Endodermal cell (in vitro differentiated cells): ENCODE measurements around the gene FAM193A. TPM values are rescaled to one million over a fixed set of nuclear protein-coding genes. Genes with fewer than 3 reads are reported as not detected.
A peak's percentile ranks its signal among the peaks of the same experiment; 100 is the strongest.

Source experiments
- DNase-seq: peaks from one replicate; pipeline ENCODE4 v3.0.0-alpha.2; 2017
- H3K27ac ChIP-seq: 2 replicates; pipeline ENCODE4 v1.5.1; 2013; ENCODE audit warnings: mild to moderate bottlenecking, low read depth, low read length, moderate library complexity
- H3K27me3 ChIP-seq: 2 replicates; pipeline ENCODE4 v1.6.1; 2013; ENCODE audit warnings: mild to moderate bottlenecking, low read length, moderate library complexity; ENCODE audit not compliant: insufficient read depth, control insufficient read depth, poor library complexity, severe bottlenecking
- H3K36me3 ChIP-seq: 2 replicates; pipeline ENCODE4 v1.7.0; 2013; ENCODE audit warnings: mild to moderate bottlenecking, low read length, moderate library complexity; ENCODE audit not compliant: control insufficient read depth, insufficient read depth
- H3K4me1 ChIP-seq: one replicate; pipeline ENCODE4 v1.7.0; 2013; ENCODE audit warnings: low read length; ENCODE audit not compliant: control insufficient read depth, insufficient read depth
- H3K4me3 ChIP-seq: 2 replicates; pipeline ENCODE4 v1.5.1; 2013; ENCODE audit warnings: mild to moderate bottlenecking, low read length, moderate library complexity
- H3K9ac ChIP-seq: 2 replicates; pipeline ENCODE4 v1.6.1; 2013; ENCODE audit warnings: mild to moderate bottlenecking, low read length, moderate library complexity; ENCODE audit not compliant: poor library complexity, severe bottlenecking; ENCODE audit errors: extremely low read depth
- H3K9me3 ChIP-seq: 2 replicates; pipeline ENCODE4 v1.6.1; 2013; ENCODE audit warnings: mild to moderate bottlenecking, low read length, moderate library complexity; ENCODE audit not compliant: control insufficient read depth
- H3K27ac Mint-ChIP-seq: 2 replicates; pipeline ENCODE4 v1.8.0; 2020; ENCODE audit warnings: mixed read lengths
- H3K27me3 Mint-ChIP-seq: 2 replicates; pipeline ENCODE4 v1.8.0; 2021; ENCODE audit warnings: mild to moderate bottlenecking, mixed read lengths; ENCODE audit not compliant: insufficient read depth
- H3K36me3 Mint-ChIP-seq: 2 replicates; pipeline ENCODE4 v1.8.0; 2020; ENCODE audit warnings: low read depth, mixed read lengths
- H3K4me1 Mint-ChIP-seq: 2 replicates; pipeline ENCODE4 v1.8.0; 2020; ENCODE audit warnings: mixed read lengths
- H3K4me3 Mint-ChIP-seq: 2 replicates; pipeline ENCODE4 v1.8.0; 2020; ENCODE audit warnings: mild to moderate bottlenecking, moderate library complexity, mixed read lengths
- H3K9me3 Mint-ChIP-seq: 2 replicates; pipeline ENCODE4 v1.8.0; 2020; ENCODE audit warnings: mild to moderate bottlenecking, mixed read lengths
- WGBS, 2 experiments: methylation state at CpG; one replicate each; pipeline versions ENCODE4 v1.1.5 to v1.1.7; 2013; ENCODE audit warnings: missing lambda C conversion rate in 2 of 2, mixed read lengths in 1 of 2; ENCODE audit not compliant: insufficient coverage in 1 of 2, insufficient read length in 1 of 2; 5-methylcytosine and 5-hydroxymethylcytosine counted together
- total RNA-seq, 2 donors: library from RNA; stranded (reverse); fragmentation: NEBNext Ultra II Directional in 1 of 2; extraction: Animal tissue kit (Norgen Biotek cat#: 25700) in 1 of 2; gene quantifications; 2 replicates in 1 of 2; 3 replicates in 1 of 2; pipeline ENCODE4 v1.2.1, GENCODE V29; 2021
- TF ChIP-seq, protein P1 (sequence below): fragments of 200-600 bp; sonication (generic); conservative IDR thresholded peaks from 2 replicates; pipeline ENCODE4 v1.5.0; 2021; ENCODE audit warnings: antibody characterized with exemption, mild to moderate bottlenecking

The FAM193A gene
- total RNA-seq, 2 donors from 2014 or later, result 32.1 to 39.0 TPM

DNA sequence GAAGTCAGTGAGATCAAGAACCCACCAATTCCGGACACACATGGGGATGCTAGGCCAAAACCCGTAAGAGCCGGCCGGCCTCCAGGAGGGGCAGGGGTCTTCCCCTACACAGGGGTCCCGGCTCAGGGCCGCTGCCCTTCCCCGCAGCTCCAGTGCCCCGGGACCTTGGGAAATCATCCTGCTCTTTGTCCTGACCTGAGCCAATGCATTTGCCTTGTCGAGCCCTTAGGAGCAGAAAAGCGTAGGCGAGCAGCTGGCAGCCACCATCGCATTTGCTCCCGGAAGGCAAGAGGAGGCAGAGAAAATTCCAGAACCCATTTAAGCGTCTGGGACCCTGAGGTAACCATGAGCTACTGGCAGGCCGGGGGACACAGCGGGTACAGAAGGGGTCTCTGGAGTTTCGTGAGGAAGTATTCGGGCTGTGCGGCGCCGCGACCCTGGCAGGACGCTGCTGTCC is 227.1 kb downstream of the FAM193A start:
- Mint-ChIP-seq H3K36me3 (no peaks in the 10 kb centered on the region), H3K4me1 (peaks cover 4% of the 10 kb centered on the region), H3K4me3 (peak overlapping the region; percentile 42)

DNA sequence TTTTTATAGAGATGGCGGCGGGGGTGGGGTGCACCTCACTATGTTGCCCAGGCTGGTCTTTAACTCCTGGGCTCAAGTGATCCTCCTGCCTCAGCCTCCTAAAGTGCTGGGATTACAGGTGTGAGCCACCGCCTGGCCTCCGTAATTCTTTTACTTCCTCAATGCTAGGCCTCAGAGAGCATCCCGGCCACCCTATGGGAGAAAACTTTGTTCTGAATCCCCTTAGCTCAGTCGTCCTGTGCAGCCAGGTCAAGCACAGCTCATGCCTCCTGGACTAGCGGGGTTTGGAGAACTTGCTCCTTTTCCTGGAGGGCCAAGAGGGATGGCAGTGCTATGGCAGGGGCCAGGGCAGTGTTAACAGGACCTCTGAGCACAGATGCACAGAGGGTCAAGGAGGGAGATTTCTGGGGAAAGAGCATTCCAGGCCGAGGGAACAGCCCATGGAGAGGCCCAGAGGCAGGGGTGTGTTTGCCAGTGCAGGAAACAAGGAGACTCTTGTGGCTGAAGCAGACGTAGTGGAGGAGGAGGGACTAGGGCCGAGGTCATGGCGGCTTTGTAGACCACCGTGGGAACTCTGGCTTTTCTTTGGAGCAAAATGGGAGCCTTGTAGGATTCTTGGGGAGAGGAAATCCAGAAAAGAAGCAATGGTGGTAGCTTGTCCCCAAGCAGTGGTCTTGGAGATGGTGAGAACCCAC is 229.5 kb downstream of the FAM193A start:
- Mint-ChIP-seq H3K27me3 (peaks cover 5% of the 10 kb centered on the region), H3K27ac (no peak overlapping the region), H3K9me3 (peaks cover 14% of the 10 kb centered on the region), H3K4me1 (peaks cover 2% of the 10 kb centered on the region), H3K4me3 (no peak overlapping the region), H3K36me3 (no peaks in the 10 kb centered on the region)
- Histone ChIP-seq H3K9ac (no peak overlapping the region), H3K27me3 (no peaks in the 10 kb centered on the region), H3K4me1 (no peaks in the 10 kb centered on the region), H3K4me3 (no peak overlapping the region), H3K36me3 (no peaks in the 10 kb centered on the region), H3K27ac (no peak overlapping the region), H3K9me3 (peaks cover 16% of the 10 kb centered on the region)
- 91 to 92% methylated on average over 10 to 12 of the region's 12 CpGs for WGBS, 2 experiments
- TF ChIP-seq, protein P1, sequence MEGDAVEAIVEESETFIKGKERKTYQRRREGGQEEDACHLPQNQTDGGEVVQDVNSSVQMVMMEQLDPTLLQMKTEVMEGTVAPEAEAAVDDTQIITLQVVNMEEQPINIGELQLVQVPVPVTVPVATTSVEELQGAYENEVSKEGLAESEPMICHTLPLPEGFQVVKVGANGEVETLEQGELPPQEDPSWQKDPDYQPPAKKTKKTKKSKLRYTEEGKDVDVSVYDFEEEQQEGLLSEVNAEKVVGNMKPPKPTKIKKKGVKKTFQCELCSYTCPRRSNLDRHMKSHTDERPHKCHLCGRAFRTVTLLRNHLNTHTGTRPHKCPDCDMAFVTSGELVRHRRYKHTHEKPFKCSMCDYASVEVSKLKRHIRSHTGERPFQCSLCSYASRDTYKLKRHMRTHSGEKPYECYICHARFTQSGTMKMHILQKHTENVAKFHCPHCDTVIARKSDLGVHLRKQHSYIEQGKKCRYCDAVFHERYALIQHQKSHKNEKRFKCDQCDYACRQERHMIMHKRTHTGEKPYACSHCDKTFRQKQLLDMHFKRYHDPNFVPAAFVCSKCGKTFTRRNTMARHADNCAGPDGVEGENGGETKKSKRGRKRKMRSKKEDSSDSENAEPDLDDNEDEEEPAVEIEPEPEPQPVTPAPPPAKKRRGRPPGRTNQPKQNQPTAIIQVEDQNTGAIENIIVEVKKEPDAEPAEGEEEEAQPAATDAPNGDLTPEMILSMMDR, result no peak
- no peak for DNase-seq

More for the DNA sequence above, 227.1 kb downstream of the FAM193A start:
- H3K9me3 ChIP-seq, result peaks cover 7% of the 10 kb centered on the region
- 93 to 98% methylated on average over 11 to 23 of the region's 23 CpGs for whole genome bisulfite sequencing, 2 experiments
- H3K4me1 ChIP-seq, result no peaks in the 10 kb centered on the region
- H3K4me3 ChIP-seq, result no peak overlapping the region
- H3K9ac ChIP-seq, result no peak overlapping the region
- peaks cover 7% of the 10 kb centered on the region for H3K27me3 Mint-ChIP-seq
- no peaks in the 10 kb centered on the region for H3K36me3 ChIP-seq
- H3K27ac Mint-ChIP-seq, result no peak overlapping the region
- no peak overlapping the region for H3K27ac ChIP-seq
- no peaks in the 10 kb centered on the region for H3K27me3 ChIP-seq
- H3K9me3 Mint-ChIP-seq, result peaks cover 10% of the 10 kb centered on the region
- no peak for DNase-seq
- TF ChIP-seq, protein P1, result no peak

DNA sequence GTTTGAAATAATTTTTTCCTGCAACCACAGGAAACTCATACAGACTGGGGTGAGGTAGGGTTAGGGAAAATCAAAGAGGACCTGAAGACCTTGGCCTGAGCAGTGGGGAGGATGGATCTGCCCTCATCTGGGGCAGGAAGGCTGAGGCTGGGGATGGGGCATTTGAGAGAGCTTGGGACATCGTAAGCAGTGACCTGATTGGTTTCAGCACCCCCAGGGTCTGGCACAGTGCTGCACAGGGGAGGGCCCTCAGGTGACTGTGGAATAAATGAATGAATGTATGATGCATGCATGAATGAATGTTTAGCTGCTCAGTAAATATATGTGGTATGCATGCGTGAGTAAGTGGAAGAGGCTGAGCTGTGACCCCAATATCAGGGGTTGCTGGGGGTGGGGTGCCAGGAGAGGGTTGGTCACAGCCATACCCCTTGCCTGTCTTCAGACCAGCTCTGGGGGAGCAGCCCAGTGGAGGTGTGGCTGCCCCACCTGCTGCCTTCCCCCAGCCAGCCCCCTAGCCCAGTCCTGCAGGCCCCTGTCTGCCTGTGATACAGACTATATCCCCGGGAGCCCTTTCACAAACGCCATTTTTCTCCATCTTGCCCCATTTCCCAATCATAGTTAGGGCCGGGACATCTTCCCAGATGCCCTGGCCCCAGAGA is 230.7 kb downstream of the FAM193A start:
- Histone ChIP-seq H3K27ac (no peak overlapping the region), H3K4me1 (no peaks in the 10 kb centered on the region), H3K4me3 (no peak overlapping the region), H3K36me3 (no peaks in the 10 kb centered on the region), H3K9ac (no peak overlapping the region), H3K9me3 (peaks cover 15% of the 10 kb centered on the region), H3K27me3 (no peaks in the 10 kb centered on the region)
- WGBS, 2 experiments, result 85 to 92% methylated on average over 5 of the region's 5 CpGs
- H3K4me3 Mint-ChIP-seq, result no peak overlapping the region
- TF ChIP-seq, protein P1, result no peak
- H3K27me3 Mint-ChIP-seq, result peaks cover 5% of the 10 kb centered on the region
- H3K9me3 Mint-ChIP-seq, result peaks cover 14% of the 10 kb centered on the region
- H3K4me1 Mint-ChIP-seq, result peaks cover 1% of the 10 kb centered on the region
- no peak overlapping the region for H3K27ac Mint-ChIP-seq
- H3K36me3 Mint-ChIP-seq, result no peaks in the 10 kb centered on the region
- no peak for DNase-seq
